HepG2 (cell line): ENCODE measurements around the gene MTHFD2L. TPM values are rescaled to one million over a fixed set of nuclear protein-coding genes. Genes with fewer than 3 reads are reported as not detected.

ENCODE experiments used
- CCDC6 ChIP-seq: sonication (generic); formaldehyde crosslinking; IDR thresholded peaks from 2 replicates; pipeline ENCODE4 v1.8.1; 2022; ENCODE audit warnings: mild to moderate bottlenecking, missing genetic modification reagents, moderate library complexity
- DMAP1 ChIP-seq: IDR thresholded peaks from 2 replicates; pipeline ENCODE4 v1.6.1; 2016
- DPF2 ChIP-seq: sonication (generic); formaldehyde crosslinking; IDR thresholded peaks from 2 replicates; pipeline ENCODE4 v1.4.0; 2020; ENCODE audit warnings: mild to moderate bottlenecking, low read depth, missing genetic modification reagents, borderline replicate concordance
- ETV6 ChIP-seq: sonication (generic); formaldehyde crosslinking; conservative IDR thresholded peaks from 2 replicates; pipeline ENCODE4 v1.4.0; 2020; ENCODE audit warnings: missing genetic modification reagents
- HNF1B ChIP-seq: sonication (generic); formaldehyde crosslinking; IDR thresholded peaks from 2 replicates; pipeline ENCODE4 v1.5.1; 2020; ENCODE audit warnings: mild to moderate bottlenecking, moderate library complexity, missing genetic modification reagents
- IKZF1 ChIP-seq: fragments of 450-650 bp; IDR thresholded peaks from 2 replicates; pipeline ENCODE4 v1.7.1; 2016
- ISL2 ChIP-seq: sonication (generic); formaldehyde crosslinking; IDR thresholded peaks from 2 replicates; pipeline ENCODE4 v1.5.0; 2020; ENCODE audit warnings: missing genetic modification reagents
- KLF12 ChIP-seq: sonication (generic); formaldehyde crosslinking; IDR thresholded peaks from 2 replicates; pipeline ENCODE4 v1.4.0; 2020; ENCODE audit warnings: missing genetic modification reagents, borderline replicate concordance
- KLF6 ChIP-seq: IDR thresholded peaks from 2 replicates; pipeline ENCODE4 v1.8.0; 2016; ENCODE audit warnings: missing biosample characterization, missing genetic modification reagents
- LBX2 ChIP-seq: sonication (generic); formaldehyde crosslinking; IDR thresholded peaks from 2 replicates; pipeline ENCODE4 v1.5.0; 2020; ENCODE audit warnings: missing genetic modification reagents, mild to moderate bottlenecking, borderline replicate concordance
- MED8 ChIP-seq: sonication (generic); formaldehyde crosslinking; IDR thresholded peaks from 2 replicates; pipeline ENCODE4 v1.8.1; 2023; ENCODE audit warnings: mild to moderate bottlenecking, missing genetic modification reagents; ENCODE audit not compliant: insufficient replicate concordance
- PAF1 ChIP-seq: IDR thresholded peaks from 2 replicates; pipeline ENCODE4 v1.6.1; 2016; ENCODE audit warnings: missing genetic modification reagents, missing compliant biosample characterization
- PLRG1 ChIP-seq: fragments of 450-650 bp; conservative IDR thresholded peaks from 2 replicates; pipeline ENCODE4 v1.6.1; 2016
- SMAD9 ChIP-seq: sonication (generic); formaldehyde crosslinking; IDR thresholded peaks from 2 replicates; pipeline ENCODE4 v1.5.1; 2020; ENCODE audit warnings: mild to moderate bottlenecking, missing genetic modification reagents
- SP4 ChIP-seq: sonication (generic); formaldehyde crosslinking; IDR thresholded peaks from 2 replicates; pipeline ENCODE4 v1.8.1; 2023; ENCODE audit warnings: mild to moderate bottlenecking, missing genetic modification reagents
- SRY ChIP-seq: sonication (generic); formaldehyde crosslinking; IDR thresholded peaks from 2 replicates; pipeline ENCODE4 v1.8.0; 2022; ENCODE audit warnings: mild to moderate bottlenecking, missing genetic modification reagents
- TFDP1 ChIP-seq: IDR thresholded peaks from 2 replicates; pipeline ENCODE4 v1.6.1; 2016; ENCODE audit warnings: missing compliant biosample characterization, missing genetic modification reagents, borderline replicate concordance
- XRCC5 ChIP-seq: fragments of 200-400 bp; formaldehyde crosslinking; optimal IDR thresholded peaks from 2 replicates; pipeline ENCODE3; 2017; ENCODE audit warnings: mild to moderate bottlenecking, low read length
- ZBTB49 ChIP-seq: sonication (generic); formaldehyde crosslinking; IDR thresholded peaks from 2 replicates; pipeline ENCODE4 v1.4.0; 2020; ENCODE audit warnings: missing genetic modification reagents, borderline replicate concordance
- ZC3H13 ChIP-seq: sonication (generic); formaldehyde crosslinking; IDR thresholded peaks from 2 replicates; pipeline ENCODE4 v1.8.1; 2023; ENCODE audit warnings: mild to moderate bottlenecking, missing genetic modification reagents, moderate library complexity
- ZNF24 ChIP-seq: fragments of 450-650 bp; IDR thresholded peaks from 2 replicates; pipeline ENCODE4 v1.6.1; 2017; ENCODE audit warnings: antibody characterized with exemption, mild to moderate bottlenecking
- ZNF260 ChIP-seq: sonication (generic); formaldehyde crosslinking; IDR thresholded peaks from 2 replicates; pipeline ENCODE4 v1.4.0; 2020; ENCODE audit warnings: missing genetic modification reagents, low read depth, mild to moderate bottlenecking, borderline replicate concordance
- ZNF335 ChIP-seq: sonication (generic); formaldehyde crosslinking; IDR thresholded peaks from 2 replicates; pipeline ENCODE4 v1.4.0; 2020; ENCODE audit warnings: missing genetic modification reagents
- ZNF513 ChIP-seq: sonication (generic); formaldehyde crosslinking; conservative IDR thresholded peaks from 2 replicates; pipeline ENCODE4 v1.5.0; 2020; ENCODE audit warnings: missing genetic modification reagents
- ZNF607 ChIP-seq: sonication (generic); formaldehyde crosslinking; IDR thresholded peaks from 2 replicates; pipeline ENCODE4 v1.5.1; 2020; ENCODE audit warnings: missing genetic modification reagents, mild to moderate bottlenecking, borderline replicate concordance
- ZNF747 ChIP-seq: sonication (generic); formaldehyde crosslinking; IDR thresholded peaks from 2 replicates; pipeline ENCODE4 v1.8.1; 2023; ENCODE audit warnings: missing genetic modification reagents, mild to moderate bottlenecking, borderline replicate concordance
- polyA plus RNA-seq, 8 experiments: library from polyadenylated mRNA; depleted of rRNA in 3 of 8; stranded (reverse) in 7 of 8; unstranded in 1 of 8; fragments of >200 nt; fragmentation: Illumina TruSeq in 4 of 8; extraction: Trizol in 4 of 8; gene quantifications; 2 replicates each; pipeline versions ENCODE4 v1.2.1 to v1.2.3, GENCODE V29; 2011 to 2016; ENCODE audit warnings: low read depth in 4 of 8, missing spikeins in 1 of 8, mixed read lengths in 1 of 8; ENCODE audit not compliant: insufficient read depth in 1 of 8
- total RNA-seq, 5 experiments: library from RNA; depleted of rRNA; stranded (reverse); fragments of >200 nt; fragmentation: Illumina TruSeq; extraction: Trizol; gene quantifications; 2 replicates each; pipeline ENCODE4 v1.2.3, GENCODE V29; 2016; ENCODE audit warnings: low read depth in 1 of 5

Gene MTHFD2L
- total and polyA plus RNA-seq, 2 of the 13 experiments (the other 11 are each of a cell fraction or from before 2014, with no cell fraction given) = 10.5 to 14.9 TPM

GRCh38 chr4:74202062-74202586 lies 44.2 kb downstream of the MTHFD2L start (continued):
- no peak for TF ChIP-seq TFDP1
- peak; percentile 85; the same call in 1 of the 2 replicates for TF ChIP-seq DPF2 (CRISPR knock-in tag)
- peak; percentile 51; the same call in 1 of the 2 replicates for TF ChIP-seq ZNF335
- no peak for TF ChIP-seq ETV6 (CRISPR knock-in tag)
- TF ChIP-seq XRCC5 = no peak
- TF ChIP-seq ZNF24 = no peak
- TF ChIP-seq ZBTB49 (CRISPR knock-in tag) = no peak
- TF ChIP-seq ZNF607 (CRISPR knock-in tag) = peak; percentile 72; the same call in 1 of the 2 replicates
- no peak for TF ChIP-seq SMAD9
- TF ChIP-seq PLRG1 = no peak
- TF ChIP-seq DMAP1 (CRISPR knock-in tag) = 0 out of 2 replicates have a peak, but pooled peaks have one; percentile 29
- TF ChIP-seq SP4 (CRISPR knock-in tag) = no peak
- TF ChIP-seq IKZF1 = no peak
- no peak for TF ChIP-seq PAF1 (CRISPR knock-in tag)
- TF ChIP-seq CCDC6 = peak; percentile 83; the same call in 1 of the 2 replicates
- 0 out of 2 replicates have a peak, but pooled peaks have one; percentile 67 for TF ChIP-seq KLF6 (CRISPR knock-in tag)
- no peak for TF ChIP-seq MED8
- no peak for TF ChIP-seq LBX2
- TF ChIP-seq SRY (CRISPR knock-in tag) = no peak
- no peak for TF ChIP-seq KLF12 (CRISPR knock-in tag)
- peak; percentile 97 for TF ChIP-seq ISL2 (CRISPR knock-in tag)
- no peak for TF ChIP-seq ZNF513 (CRISPR knock-in tag)
- peak; percentile 67; the same call in 1 of the 2 replicates for TF ChIP-seq HNF1B (CRISPR knock-in tag)
- no peak for TF ChIP-seq ZC3H13 (CRISPR knock-in tag)
- TF ChIP-seq ZNF260 (CRISPR knock-in tag) = no peak
- no peak for TF ChIP-seq ZNF747 (CRISPR knock-in tag)
